HL-60 (cell line): Measurements from ENCODE around the gene ARF1.

Experiments
- DNase-seq, 2 experiments: peaks; one replicate each; pipeline ENCODE4 v3.0.0-alpha.2; 2010 to 2020; ENCODE audit warnings: low read depth in 1 of 2, low spot score in 1 of 2
- H3K27ac ChIP-seq: fragments of 250-450 bp; sonication (Bioruptor Pico); replicated peaks from 2 replicates; pipeline ENCODE4 v1.5.1; 2020; ENCODE audit warnings: mild to moderate bottlenecking, moderate library complexity
- H3K27me3 ChIP-seq: fragments of 250-450 bp; sonication (Bioruptor Pico); 2 replicates; pipeline ENCODE4 v1.5.1; 2021; ENCODE audit warnings: mild to moderate bottlenecking, moderate library complexity; ENCODE audit not compliant: insufficient read depth, poor library complexity, severe bottlenecking
- H3K4me3 ChIP-seq: replicated peaks from 2 replicates; pipeline ENCODE4 v1.5.1; 2011; ENCODE audit warnings: mild to moderate bottlenecking, control low read depth, low read length; ENCODE audit not compliant: insufficient read depth
- CTCF ChIP-seq: IDR thresholded peaks from one replicate; pipeline ENCODE4 v1.5.1; 2011; ENCODE audit warnings: low read length, control low read depth, inconsistent platforms; ENCODE audit not compliant: insufficient read depth
- GABPA ChIP-seq: IDR thresholded peaks from 2 replicates; pipeline ENCODE4 v1.6.1; 2012; ENCODE audit warnings: low read depth
- POLR2AphosphoS5 ChIP-seq: IDR thresholded peaks from 2 replicates; pipeline ENCODE4 v1.6.1; 2012; ENCODE audit warnings: low read depth
- REST ChIP-seq: IDR thresholded peaks from 2 replicates; pipeline ENCODE4 v1.6.1; 2012; ENCODE audit warnings: low read depth; ENCODE audit not compliant: insufficient replicate concordance
- SPI1 ChIP-seq: IDR thresholded peaks from 2 replicates; pipeline ENCODE4 v1.6.1; 2012; ENCODE audit warnings: low read depth, mild to moderate bottlenecking, borderline replicate concordance

The ARF1 gene

GRCh38 chr1:228136901-228137300, 54.4 kb downstream of the ARF1 start:
- H3K4me3 ChIP-seq = no peak overlapping the region
- no peak for TF ChIP-seq GABPA
- no peak for TF ChIP-seq SPI1
- TF ChIP-seq POLR2AphosphoS5 = no peak
- TF ChIP-seq REST = no peak
- TF ChIP-seq CTCF = no peak
- no peaks in the 10 kb centered on the region for H3K27me3 ChIP-seq
- peak in 1 of 2 experiments; percentile 50 for DNase-seq
- no peak overlapping the region for H3K27ac ChIP-seq

- Histone ChIP-seq H3K27me3 (no peaks in the 10 kb centered on the region), H3K4me3 (peak overlapping the region; percentile 97), H3K27ac (peak overlapping the region; percentile 75)
- DNase-seq = no peak
- TF ChIP-seq POLR2AphosphoS5 (peak; percentile 43; the same call in 1 of the 2 replicates), GABPA (no peak)
Measured at GRCh38 chr1:228139406-228139930, 57.0 kb downstream of the ARF1 start.

- TF ChIP-seq CTCF (no peak), REST (no peak), SPI1 (peak; percentile 1; the same call in 1 of the 2 replicates), GABPA (0 out of 2 replicates have a peak, but pooled peaks have one; percentile 37)
- Histone ChIP-seq H3K4me3 (peak within 1 kb of the TSS; percentile 97), H3K27ac (peak within 1 kb of the TSS; percentile 78), H3K27me3 (no peaks in the 10 kb centered on the region)
- DNase-seq = peak; percentile 100
Measured at GRCh38 chr1:228139931-228140723, 57.6 kb downstream of the ARF1 start, which contains the start of gene GUK1. Gene GUK1, plus strand, starts transcription at chr1:228140279. Its CDS starts 24 bp downstream, at chr1:228140303.

GRCh38 chr1:228140724-228141225, 58.3 kb downstream of the ARF1 start:
- peak overlapping the region; percentile 78 for H3K27ac ChIP-seq
- DNase-seq = no peak
- no peak for TF ChIP-seq GABPA
- TF ChIP-seq CTCF = no peak
- TF ChIP-seq SPI1 = no peak
- no peak for TF ChIP-seq REST
- TF ChIP-seq POLR2AphosphoS5 = no peak
- H3K27me3 ChIP-seq = no peaks in the 10 kb centered on the region
- H3K4me3 ChIP-seq = peak overlapping the region; percentile 97
